Measurements from ENCODE around the gene SLC25A40.
"Not testable (repeated sequence)": the region's sequence is repeated elsewhere in the genome, so short reads cannot be mapped to it uniquely, and the experiment has no call there.

Gene SLC25A40

DNA sequence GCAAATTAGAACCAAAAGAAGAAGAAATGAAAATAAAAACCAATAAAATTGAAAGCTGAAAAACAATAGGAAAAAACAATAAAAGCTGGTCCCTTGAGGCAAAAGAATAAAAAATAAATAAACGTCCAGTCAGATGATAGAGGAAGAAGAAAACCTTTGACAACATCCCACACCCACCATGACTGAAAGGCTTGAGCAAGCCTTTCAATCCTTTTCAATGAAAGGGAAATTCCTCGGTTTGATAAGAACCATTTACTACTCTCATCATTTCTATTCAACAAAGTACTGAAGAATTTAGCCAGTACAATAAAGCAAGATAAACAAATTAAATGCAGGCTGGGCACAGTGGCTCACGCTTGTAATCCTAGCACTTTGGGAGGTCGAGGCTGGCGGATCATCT lies 3.8 kb downstream of the SLC25A40 start:
- no peak for DNase-seq (ENCODE audit: low read depth, low spot score)

DNA sequence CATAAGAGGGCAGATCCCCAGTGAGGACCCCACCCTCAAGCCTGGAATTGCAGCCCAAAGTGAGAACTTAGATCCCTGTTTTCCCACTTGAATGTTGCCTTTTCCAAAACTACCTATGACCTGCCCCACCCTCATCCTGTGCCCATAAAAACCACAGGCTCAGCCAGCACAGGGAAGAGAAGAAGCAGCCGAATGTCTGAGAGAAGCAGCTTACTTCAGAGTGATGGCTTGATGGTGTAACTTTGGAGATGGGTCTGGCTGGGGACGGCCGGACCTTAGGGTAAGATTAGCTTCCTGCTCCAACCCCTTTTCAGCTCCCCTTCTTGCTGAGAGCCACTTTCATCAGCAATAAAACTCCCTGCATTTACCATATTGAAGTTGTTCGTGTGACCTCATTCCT lies 5.7 kb downstream of the SLC25A40 start:
- no peak for DNase-seq (ENCODE audit: low read depth, low spot score)

DNA sequence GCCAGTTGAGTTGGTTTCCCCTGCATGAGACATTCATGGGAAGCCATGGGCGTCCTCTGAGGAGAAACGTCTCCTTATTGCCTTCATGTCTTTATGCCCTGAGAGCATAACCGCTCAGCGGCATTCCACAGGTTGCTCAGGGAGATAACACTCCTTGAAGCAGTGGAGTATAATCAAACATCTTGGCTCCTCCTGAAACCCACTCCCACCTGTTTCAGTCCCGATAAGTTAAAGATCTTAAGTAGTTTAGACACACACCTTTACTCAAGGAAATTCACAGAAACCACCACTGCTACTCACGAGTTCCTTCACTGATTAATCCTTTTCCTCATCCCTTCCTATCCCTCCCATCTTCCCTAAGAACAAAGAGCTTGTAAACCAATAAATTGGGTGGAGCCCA lies 9.6 kb downstream of the SLC25A40 start:
- DNase-seq (ENCODE audit: low read depth, low spot score): not testable (repeated sequence)

DNA sequence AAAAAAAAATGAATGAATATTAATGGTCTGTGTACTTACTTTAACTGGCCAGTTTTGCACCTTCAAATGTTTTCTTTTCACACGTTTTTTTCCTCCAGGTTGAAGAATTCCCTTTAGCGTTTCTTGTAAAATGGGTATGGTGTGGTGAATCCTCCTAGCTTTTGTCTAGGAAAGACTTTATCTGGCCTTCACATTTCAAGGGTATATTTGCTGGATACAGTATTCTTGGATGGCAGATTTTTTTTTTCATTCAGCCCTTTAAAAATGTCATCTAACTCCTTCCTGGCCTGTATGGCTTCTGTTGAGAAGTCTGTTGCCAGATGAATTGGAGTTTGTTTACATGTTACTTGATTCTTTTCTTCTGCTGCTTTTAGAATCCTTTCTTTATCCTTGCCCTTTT lies 10.1 kb downstream of the SLC25A40 start:
- no peak for DNase-seq (ENCODE audit: low read depth, low spot score)

DNA sequence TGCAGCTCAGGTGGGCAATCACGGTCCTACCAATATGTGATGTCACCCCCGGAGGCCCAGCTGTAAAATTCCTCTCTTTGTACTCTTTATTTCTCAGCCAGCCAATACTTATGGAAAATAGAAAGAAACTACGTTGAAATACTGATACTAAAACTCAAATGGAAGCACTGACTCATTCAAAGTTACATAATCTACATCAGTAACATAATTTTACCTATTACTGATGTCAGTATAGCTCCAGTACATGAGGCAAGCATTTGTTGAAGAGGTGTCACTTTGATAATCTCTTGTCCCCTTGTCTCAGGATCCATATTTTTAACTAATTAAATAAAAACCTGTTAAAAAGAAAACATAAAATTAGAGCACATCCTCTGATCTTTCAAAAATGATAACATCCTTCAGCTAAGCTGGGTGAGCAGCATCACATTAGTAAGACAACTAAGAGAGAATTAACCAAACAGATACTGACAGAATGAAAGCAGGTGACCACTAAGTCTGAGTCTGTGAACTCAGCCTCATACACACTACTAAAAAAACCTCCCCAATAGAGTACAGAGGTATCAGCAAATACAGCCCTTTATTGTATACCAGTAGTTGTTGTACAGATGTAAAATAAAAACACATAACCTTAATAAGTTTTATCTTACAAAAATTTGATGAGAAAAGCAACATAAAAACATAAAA lies 17.6 kb downstream of the SLC25A40 start:
- no peak for DNase-seq (ENCODE audit: low read depth, low spot score)

DNA sequence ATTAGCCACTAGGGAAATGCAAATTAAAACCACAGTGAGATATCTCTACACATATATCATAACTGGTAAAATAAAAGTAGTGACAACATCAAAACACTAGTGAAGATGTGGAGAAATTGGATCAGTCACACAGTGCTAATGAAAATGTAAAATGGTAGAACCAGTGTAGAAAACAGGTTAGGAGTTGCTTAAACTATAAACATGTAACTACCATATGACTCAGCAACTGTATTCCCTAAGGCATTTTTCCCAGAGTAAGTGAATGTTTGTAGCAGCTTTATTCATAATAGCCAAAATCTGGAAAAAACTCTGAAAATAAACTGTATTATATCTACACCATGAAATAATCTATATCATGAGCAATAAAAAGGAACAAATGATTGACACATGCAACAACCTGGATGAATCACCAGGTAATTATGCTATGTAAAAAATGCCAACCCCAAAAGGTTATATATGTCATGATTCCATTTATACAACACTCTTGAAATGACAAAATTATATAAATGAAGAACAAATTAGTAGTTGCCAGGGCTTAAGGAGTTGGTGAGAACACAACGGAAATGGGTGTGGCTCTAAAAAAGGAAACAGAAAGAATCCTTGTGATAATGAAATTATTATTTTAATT lies 22.8 kb downstream of the SLC25A40 start:
- no peak for DNase-seq (ENCODE audit: low read depth, low spot score)

DNA sequence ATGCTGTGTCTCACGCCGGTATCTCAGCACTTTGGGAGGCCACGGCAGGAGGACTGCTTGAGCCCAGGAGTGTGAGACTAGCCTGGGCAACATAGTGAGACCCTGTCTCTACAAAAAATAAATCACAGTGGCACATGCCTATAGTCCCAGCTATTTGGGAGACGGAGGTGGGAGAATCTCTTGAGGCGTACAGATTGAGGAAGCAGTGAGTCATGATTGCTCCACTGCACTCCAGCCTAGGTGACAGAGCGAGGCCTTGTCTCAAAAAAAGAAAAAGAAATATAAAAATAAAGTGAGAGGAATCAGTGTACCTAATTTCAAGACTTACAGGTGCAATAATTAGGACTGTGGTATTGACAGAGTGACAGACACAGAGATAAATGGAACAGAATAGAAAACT lies 23.9 kb downstream of the SLC25A40 start:
- DNase-seq (ENCODE audit: low read depth, low spot score): no peak

DNA sequence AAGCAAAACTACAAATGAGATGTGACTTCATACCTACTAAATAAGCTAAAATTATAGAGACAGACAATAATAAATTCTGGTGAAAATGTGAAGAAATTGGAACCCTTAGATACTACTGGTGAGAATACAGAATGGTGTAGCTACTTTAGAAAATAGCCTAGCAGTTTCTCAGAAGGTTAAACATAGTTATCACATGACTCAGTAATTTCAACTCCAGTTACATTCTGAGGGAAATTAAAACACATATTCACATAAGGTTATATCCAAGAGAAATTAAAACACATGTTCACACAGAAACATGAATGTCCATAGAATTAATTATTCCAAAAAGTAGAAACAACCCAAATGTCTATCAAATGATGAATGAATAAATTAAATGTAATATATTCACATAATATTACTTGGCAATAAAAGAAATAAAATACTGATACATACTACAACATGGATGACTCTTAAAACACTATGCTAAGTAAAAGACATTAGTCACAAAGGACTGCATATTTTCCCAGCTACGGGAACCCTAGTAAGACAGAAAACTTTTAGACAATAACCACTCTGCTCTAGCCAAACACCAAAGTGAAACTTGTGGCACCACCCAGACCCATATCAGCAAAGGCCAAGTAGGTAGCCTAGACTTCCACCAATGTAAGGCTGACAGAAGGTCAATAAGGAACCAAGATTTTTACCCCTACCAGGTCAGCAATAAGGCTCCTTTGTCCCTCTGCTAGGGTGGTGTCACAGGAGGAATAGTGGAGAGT lies 25.1 kb downstream of the SLC25A40 start:
- peak; percentile 15 for DNase-seq (ENCODE audit: low read depth, low spot score)

DNA sequence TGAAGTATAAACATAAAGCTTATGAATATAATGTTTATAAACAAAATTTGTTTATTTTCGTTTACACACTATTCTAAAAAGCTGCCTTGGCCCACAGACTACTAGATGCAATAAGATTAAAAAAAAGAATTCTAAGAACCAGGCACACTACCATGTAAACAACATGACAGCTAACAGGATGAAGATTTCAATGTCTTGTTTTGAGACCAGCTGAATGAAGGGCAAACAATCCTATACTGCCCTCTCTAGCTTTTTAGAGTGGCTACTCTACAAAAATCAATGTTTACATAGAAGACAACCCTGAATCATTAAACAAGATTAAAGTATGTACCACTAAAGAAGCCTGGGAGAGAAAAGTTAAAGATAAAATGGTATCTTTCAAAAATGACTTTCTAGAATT lies 38.6 kb downstream of the SLC25A40 start:
- no peak for DNase-seq (ENCODE audit: low read depth, low spot score)

DNA sequence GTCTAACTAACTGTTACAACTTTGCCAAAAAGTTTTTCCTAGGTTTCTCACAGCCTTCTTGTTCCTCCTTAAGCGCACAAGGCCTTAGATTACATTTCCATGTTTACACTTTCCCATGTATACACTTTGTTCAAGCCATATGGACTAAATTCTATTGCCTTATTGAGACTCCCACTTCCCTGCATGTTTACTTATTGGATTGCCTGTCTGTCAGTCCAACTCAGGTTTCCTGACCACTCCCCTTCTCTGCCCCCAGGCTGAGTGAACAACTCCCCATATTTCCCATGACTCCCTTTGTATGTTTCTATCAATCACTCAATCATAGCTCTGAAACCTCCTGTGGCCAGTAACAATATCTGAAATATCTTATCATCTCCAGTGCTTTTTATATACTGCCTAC lies 43.0 kb downstream of the SLC25A40 start:
- no peak for DNase-seq (ENCODE audit: low read depth, low spot score)

DNA sequence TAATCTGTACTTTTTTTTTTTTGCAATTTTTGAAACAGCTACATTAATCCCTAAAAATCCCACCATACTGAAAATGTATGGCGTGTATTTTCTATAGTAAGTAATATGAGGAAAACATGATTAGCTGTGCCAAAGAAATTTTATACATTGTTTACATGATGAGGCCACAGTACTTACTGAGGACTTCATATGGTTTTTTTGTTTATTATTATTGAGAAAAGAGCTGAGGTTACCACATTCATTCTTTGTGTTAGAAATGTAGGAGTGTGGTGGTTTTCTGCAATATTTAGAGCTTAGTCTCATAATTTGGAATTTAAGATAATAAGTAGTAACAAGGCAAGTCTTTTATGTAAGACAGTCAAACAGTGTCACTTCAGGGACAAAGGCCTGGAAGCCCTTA lies 45.1 kb downstream of the SLC25A40 start:
- DNase-seq (ENCODE audit: low read depth, low spot score): no peak

DNA sequence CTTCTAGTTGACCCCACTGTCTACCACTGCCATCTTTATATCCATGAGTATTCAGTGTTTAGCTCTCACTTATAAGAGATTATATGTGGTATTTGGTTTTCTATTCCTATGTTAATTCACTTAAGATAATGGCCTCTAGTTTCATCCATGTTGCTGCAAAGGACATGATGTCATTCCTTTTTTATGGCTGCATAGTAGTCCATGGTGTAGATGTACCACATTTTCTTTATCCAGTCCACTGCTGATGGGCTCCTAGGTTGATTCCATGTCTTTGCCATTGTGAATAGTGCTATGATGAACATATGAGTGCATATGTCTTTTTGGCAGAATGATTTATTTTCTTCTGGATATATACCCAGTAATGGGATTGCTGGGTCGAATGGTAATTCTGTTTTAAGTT lies 47.8 kb downstream of the SLC25A40 start:
- DNase-seq (ENCODE audit: low read depth, low spot score): not testable (repeated sequence)

DNA sequence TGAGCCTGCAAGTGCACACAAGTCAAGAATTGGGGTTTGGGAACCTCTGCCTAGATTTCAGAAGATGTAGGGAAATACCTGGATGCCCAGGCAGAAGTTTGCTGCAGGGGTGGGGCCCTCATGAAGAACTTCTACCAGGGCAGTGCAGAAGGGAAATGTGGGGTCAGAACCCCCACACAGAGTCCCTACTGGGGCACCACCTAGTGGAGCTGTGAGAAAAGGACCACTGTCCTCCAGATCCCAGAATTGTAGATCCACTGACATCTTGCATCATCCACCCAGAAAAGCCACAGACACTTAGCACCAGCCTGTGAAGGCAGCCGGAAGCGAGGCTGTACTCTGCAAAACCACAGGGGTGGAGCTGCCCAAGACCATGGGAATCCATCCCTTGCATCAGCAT lies 50.8 kb downstream of the SLC25A40 start:
- DNase-seq (ENCODE audit: low read depth, low spot score): not testable (repeated sequence)

DNA sequence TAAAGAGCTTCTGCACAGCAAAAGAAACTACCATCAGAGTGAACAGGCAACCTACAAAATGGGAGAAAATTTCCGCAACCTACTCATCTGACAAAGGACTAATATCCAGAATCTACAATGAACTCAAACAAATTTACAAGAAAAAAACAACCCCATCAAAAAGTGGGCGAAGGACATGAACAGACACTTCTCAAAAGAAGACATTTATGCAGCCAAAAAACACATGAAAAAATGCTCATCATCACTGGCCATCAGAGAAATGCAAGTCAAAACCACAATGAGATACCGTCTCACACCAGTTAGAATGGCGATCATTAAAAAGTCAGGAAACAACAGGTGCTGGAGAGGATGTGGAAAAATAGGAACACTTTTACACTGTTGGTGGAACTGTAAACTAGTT lies 54.1 kb downstream of the SLC25A40 start:
- not testable (repeated sequence) for DNase-seq (ENCODE audit: low read depth, low spot score)

DNA sequence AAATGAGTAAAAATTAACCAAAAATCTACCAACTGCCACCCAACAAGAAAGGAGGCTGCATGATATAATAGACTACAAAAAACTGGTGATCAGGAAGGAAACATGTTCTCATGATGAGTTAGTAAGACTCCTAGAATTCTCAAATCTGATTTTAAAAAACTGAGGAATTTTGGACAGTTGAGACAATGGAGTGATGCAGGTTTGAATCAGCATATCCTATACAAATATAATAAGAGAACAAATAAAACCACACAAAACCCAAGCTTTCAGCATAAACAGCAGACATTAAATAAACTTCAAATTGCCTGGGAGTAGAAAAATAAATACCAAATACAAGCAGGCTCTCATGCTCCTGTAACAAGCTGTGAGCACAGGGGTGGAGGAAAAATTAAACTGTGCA lies 57.8 kb downstream of the SLC25A40 start:
- DNase-seq (ENCODE audit: low read depth, low spot score): no peak

DNA sequence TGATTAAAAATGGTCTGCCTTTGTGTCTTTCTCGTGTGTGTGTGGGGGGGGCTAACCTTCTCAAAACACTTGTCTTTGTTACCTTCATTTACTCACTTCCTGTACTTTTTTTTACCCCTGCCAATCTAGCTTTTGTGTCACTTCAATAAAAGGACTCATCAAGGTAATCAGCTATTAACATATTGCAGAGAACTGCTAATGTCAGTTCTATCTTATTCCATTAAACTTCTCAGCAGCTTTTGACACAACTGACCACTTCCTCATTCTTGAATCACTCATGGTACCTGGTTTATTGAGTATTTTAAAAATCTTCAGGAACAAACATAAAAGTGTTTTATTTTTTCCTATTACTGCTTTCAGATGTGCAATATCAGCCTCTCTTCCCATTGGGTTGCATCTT lies 59.8 kb downstream of the SLC25A40 start:
- no peak for DNase-seq (ENCODE audit: low read depth, low spot score)

DNA sequence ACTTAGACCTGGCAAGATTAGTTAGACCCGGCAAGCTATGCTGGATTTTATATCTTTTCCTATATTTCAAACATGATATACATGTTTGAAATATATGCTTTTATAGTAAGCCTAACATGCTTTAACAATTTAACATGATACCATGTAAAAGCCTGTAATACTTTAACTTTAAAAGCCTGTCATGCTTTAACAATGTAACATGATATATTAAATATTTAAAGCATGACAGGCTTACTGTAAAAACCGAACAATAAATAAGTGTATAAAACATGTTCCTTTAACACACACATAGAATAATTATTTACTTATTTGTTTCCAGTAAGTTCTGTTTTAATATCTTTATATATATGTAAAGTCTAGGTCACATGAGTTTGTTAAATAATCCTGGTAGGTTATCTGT lies 65.4 kb downstream of the SLC25A40 start:
- DNase-seq (ENCODE audit: low read depth, low spot score): no peak

DNA sequence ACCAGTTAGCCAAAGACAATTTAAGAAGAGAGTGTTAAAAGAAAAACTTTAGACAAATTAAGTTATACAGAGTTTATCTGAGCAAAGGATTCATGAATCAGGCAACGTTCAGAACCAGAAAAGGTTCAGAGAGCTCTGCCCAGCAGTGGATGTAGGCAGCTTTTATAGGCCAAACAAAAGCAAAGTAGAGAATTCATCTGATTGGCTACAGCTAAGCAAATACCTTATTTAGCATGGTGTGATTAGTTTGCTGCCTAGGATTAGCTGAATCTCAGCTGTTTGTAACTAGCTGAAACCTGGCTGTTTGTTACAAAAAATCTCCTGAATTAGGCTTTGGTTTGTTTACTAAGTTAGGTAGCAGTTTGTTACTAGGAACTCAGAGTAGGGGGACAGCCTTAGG lies 66.0 kb downstream of the SLC25A40 start:
- DNase-seq (ENCODE audit: low read depth, low spot score): no peak

DNA sequence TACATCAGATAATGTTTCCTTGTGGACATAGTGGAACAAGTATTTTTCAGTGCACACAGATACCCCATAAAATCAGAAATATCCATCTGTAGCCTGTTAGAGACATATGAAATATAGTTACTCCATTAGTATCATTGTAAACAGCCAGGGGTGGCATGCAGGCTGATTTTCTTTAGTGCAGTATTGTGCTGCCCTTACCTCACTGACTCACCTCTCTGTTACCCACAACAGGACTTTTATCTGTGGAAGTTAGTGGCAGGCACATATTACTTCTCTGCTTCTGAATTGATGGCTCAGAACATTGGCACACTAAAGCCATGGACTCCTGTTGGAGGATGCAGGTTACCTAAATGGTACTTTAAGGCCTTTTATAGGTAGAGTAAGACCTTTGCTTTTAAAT lies 70.0 kb downstream of the SLC25A40 start:
- no peak for DNase-seq (ENCODE audit: low read depth, low spot score)

DNA sequence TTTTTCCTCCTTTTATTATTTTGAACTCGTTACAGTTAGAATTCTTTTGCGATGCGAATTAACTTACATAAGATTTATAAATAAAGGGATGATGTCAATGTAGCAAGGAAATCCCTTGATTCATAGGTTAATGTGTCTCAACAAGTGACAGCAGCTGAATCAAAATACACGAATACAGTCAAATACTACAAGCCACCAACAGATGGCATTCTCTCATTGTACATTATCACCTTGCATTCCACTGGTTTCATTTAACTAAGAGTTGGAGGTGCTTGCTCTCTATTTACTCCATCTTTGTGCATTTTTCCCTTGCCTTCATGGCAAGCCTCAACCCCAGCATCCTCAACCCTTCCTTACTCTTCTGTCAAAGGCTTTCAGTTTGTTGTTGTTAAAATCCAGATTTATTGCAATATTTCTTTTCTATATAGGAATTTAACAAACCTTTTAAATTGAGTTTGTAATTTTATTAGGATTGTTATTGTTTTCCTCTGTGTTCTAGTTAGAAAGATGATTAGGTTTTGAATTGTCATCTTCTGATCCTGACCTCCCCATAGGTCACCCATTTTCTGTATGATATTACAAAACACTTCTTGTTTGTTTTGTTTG lies 78.3 kb downstream of the SLC25A40 start:
- DNase-seq (ENCODE audit: low read depth, low spot score): peak; percentile 67

DNA sequence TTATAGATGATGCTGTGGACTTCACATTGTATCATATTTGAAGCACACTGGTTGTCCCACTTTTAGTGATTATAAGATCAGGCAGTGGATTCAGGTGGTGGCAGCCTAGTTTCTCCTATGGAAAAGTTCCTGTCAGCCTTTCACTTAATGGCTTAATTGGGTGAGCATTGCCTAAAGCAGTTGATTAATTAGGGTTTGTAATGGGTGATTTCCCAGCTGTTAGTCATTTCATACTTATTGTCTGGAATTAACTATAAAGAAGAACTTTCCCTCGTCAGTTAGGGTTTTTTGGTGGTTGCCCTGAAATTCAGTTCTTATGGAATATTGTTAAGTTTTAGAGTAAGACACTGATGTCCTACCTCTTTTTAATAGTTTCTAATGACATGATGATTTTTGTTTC lies 78.8 kb downstream of the SLC25A40 start:
- no peak for DNase-seq (ENCODE audit: low read depth, low spot score)

DNA sequence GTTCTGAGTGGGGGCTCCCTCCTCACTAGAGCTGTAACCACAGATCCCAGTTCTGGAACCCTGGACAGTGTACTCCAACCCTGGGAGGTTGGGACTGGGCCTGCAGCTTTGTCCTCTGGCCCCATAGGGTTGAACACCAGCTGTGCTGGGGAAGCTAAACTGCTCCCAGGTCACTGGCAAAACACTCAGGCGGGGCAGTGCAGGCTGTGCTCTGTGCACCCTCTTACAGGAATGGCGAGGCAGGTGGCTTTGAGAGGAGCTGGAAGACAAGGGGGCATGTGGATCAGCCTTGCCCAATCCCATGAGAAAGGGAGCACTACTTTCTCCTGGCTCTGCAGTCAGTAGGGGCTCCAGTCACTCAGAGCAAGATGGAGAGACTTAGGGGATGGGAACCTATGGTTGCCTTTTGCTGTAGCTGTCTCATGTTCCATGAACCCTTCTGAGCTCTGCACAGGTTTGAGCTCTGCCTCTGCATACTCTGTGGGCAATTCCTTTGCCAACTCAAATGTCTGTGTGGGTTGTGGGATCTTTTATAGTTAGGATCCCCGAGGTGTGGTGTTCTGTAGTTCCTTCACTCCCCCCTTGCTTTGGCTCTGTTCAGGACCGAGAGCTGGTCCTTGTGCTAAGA lies 90.7 kb downstream of the SLC25A40 start:
- DNase-seq (ENCODE audit: low read depth, low spot score): no peak
